SK-N-SH treated with all-trans-retinoic acid at 6 μM for 48 hours (cell line): ENCODE results near the gene IL15RA.

Source experiments
- ATAC-seq: fragments of 200-7000 bp; cut with Tn5 transposase; 3 replicates; pipeline ENCODE4 v1.9.1; 2020; ENCODE audit warnings: mild to moderate bottlenecking, moderate library complexity
- ARNTL ChIP-seq: fragments of 450-650 bp; formaldehyde crosslinking; IDR thresholded peaks from 2 replicates; pipeline ENCODE4 v1.5.0; 2020; ENCODE audit warnings: low read depth, mild to moderate bottlenecking, moderate library complexity, borderline replicate concordance
- BACH2 ChIP-seq: fragments of 250-450 bp; sonication (Bioruptor Pico); IDR thresholded peaks from 2 replicates; pipeline ENCODE4 v1.9.0; 2021; ENCODE audit warnings: mild to moderate bottlenecking, borderline replicate concordance
- CSDC2 ChIP-seq: fragments of 250-450 bp; sonication (Bioruptor Pico); IDR thresholded peaks from 2 replicates; pipeline ENCODE4 v1.5.0; 2020; ENCODE audit warnings: mild to moderate bottlenecking, moderate library complexity
- ESRRG ChIP-seq: fragments of 250-450 bp; sonication (Bioruptor Pico); IDR thresholded peaks from 2 replicates; pipeline ENCODE4 v1.6.1; 2021; ENCODE audit warnings: mild to moderate bottlenecking
- GLIS3 ChIP-seq: fragments of 250-450 bp; sonication (Bioruptor Pico); IDR thresholded peaks from 2 replicates; pipeline ENCODE4 v1.5.0; 2020; ENCODE audit warnings: mild to moderate bottlenecking, moderate library complexity
- ISL1 ChIP-seq: fragments of 250-450 bp; sonication (Bioruptor Pico); IDR thresholded peaks from 2 replicates; pipeline ENCODE4 v2.1.2; 2022; ENCODE audit warnings: mild to moderate bottlenecking, moderate library complexity
- OSR1 ChIP-seq: fragments of 250-450 bp; sonication (Bioruptor Pico); IDR thresholded peaks from 2 replicates; pipeline ENCODE4 v1.8.0; 2022; ENCODE audit warnings: moderate library complexity, mild to moderate bottlenecking, inconsistent platforms
- PPARA ChIP-seq: fragments of 250-450 bp; sonication (Bioruptor Pico); IDR thresholded peaks from 2 replicates; pipeline ENCODE4 v1.5.0; 2020; ENCODE audit warnings: mild to moderate bottlenecking, borderline replicate concordance
- RARB ChIP-seq: fragments of 250-450 bp; sonication (Bioruptor Pico); IDR thresholded peaks from 2 replicates; pipeline ENCODE4 v1.8.0; 2021; ENCODE audit warnings: mild to moderate bottlenecking, moderate library complexity
- TCF4 ChIP-seq: fragments of 250-450 bp; sonication (Bioruptor Pico); IDR thresholded peaks from 2 replicates; pipeline ENCODE4 v1.8.0; 2021; ENCODE audit warnings: mild to moderate bottlenecking, moderate library complexity, borderline replicate concordance
- TOX ChIP-seq: fragments of 250-450 bp; sonication (Bioruptor Pico); IDR thresholded peaks from 2 replicates; pipeline ENCODE4 v1.8.0; 2021; ENCODE audit warnings: mild to moderate bottlenecking, moderate library complexity, borderline replicate concordance
- ZC3H10 ChIP-seq: fragments of 250-450 bp; sonication (Bioruptor Pico); IDR thresholded peaks from 2 replicates; pipeline ENCODE4 v1.5.1; 2021; ENCODE audit warnings: mild to moderate bottlenecking, moderate library complexity
- ZFP3 ChIP-seq: fragments of 250-450 bp; sonication (Bioruptor Pico); IDR thresholded peaks from 2 replicates; pipeline ENCODE4 v1.5.0; 2020; ENCODE audit warnings: mild to moderate bottlenecking, moderate library complexity
- ZFP30 ChIP-seq: fragments of 450-650 bp; formaldehyde crosslinking; IDR thresholded peaks from 2 replicates; pipeline ENCODE4 v1.5.0; 2022; ENCODE audit warnings: mild to moderate bottlenecking, moderate library complexity
- ZNF565 ChIP-seq: fragments of 450-650 bp; formaldehyde crosslinking; conservative IDR thresholded peaks from 2 replicates; pipeline ENCODE4 v1.5.0; 2020; ENCODE audit warnings: low read depth, mild to moderate bottlenecking, moderate library complexity
- ZNF70 ChIP-seq: fragments of 450-650 bp; formaldehyde crosslinking; IDR thresholded peaks from 2 replicates; pipeline ENCODE4 v1.5.0; 2020; ENCODE audit warnings: mild to moderate bottlenecking, moderate library complexity
- ZNF8 ChIP-seq: fragments of 450-650 bp; formaldehyde crosslinking; IDR thresholded peaks from 2 replicates; pipeline ENCODE4 v1.5.0; 2020; ENCODE audit warnings: mild to moderate bottlenecking, moderate library complexity
- TF ChIP-seq, protein P1 (sequence below): fragments of 250-450 bp; sonication (Bioruptor Pico); IDR thresholded peaks from 2 replicates; pipeline ENCODE4 v1.8.0; 2020; ENCODE audit warnings: mild to moderate bottlenecking, moderate library complexity, borderline replicate concordance
- TF ChIP-seq, protein P2 (sequence below): fragments of 250-450 bp; sonication (Bioruptor Pico); IDR thresholded peaks from 2 replicates; pipeline ENCODE4 v1.8.0; 2021; ENCODE audit warnings: low read depth, mild to moderate bottlenecking, moderate library complexity, borderline replicate concordance
- TF ChIP-seq, protein P3 (sequence below): fragments of 250-450 bp; sonication (Bioruptor Pico); IDR thresholded peaks from 2 replicates; pipeline ENCODE4 v1.5.1; 2020; ENCODE audit warnings: low read depth, mild to moderate bottlenecking, moderate library complexity
- TF ChIP-seq, protein P4 (sequence below): fragments of 250-450 bp; sonication (Bioruptor Pico); IDR thresholded peaks from 2 replicates; pipeline ENCODE4 v1.5.1; 2021; ENCODE audit warnings: mild to moderate bottlenecking, moderate library complexity

Gene IL15RA

DNA sequence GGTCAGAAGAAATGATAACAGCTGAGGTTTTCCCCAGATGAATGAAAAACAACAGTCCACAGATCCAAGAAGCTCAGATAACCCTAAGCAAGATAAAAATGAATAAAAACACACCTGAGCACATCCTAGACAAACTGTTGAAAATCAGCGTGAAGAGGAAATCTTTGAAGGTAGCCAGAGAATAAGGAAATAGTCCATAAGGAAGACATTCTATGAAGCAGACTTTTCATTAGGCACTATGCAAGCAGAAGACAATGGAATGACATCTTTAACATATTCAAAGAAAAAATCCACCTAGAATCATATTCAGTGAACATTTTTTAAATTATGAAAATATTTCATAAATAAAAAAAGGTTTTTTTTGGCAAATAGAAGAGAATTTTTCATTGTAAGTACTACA is 15.1 kb upstream of the IL15RA start:
- TF ChIP-seq ZFP3 (CRISPR knock-in tag) (no peak), PPARA (CRISPR knock-in tag) (no peak), TOX (CRISPR knock-in tag) (no peak), OSR1 (no peak), BACH2 (no peak), ZFP30 (CRISPR knock-in tag) (no peak), ZNF565 (CRISPR knock-in tag) (no peak), GLIS3 (no peak), ZNF70 (CRISPR knock-in tag) (no peak), ISL1 (CRISPR knock-in tag) (no peak), ARNTL (CRISPR knock-in tag) (no peak), TCF4 (CRISPR knock-in tag) (no peak), RARB (no peak), ZC3H10 (CRISPR knock-in tag) (no peak), ZNF8 (CRISPR knock-in tag) (no peak)
- TF ChIP-seq, protein P1, sequence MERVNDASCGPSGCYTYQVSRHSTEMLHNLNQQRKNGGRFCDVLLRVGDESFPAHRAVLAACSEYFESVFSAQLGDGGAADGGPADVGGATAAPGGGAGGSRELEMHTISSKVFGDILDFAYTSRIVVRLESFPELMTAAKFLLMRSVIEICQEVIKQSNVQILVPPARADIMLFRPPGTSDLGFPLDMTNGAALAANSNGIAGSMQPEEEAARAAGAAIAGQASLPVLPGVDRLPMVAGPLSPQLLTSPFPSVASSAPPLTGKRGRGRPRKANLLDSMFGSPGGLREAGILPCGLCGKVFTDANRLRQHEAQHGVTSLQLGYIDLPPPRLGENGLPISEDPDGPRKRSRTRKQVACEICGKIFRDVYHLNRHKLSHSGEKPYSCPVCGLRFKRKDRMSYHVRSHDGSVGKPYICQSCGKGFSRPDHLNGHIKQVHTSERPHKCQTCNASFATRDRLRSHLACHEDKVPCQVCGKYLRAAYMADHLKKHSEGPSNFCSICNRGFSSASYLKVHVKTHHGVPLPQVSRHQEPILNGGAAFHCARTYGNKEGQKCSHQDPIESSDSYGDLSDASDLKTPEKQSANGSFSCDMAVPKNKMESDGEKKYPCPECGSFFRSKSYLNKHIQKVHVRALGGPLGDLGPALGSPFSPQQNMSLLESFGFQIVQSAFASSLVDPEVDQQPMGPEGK (CRISPR knock-in tag) = no peak
- TF ChIP-seq, protein P2, sequence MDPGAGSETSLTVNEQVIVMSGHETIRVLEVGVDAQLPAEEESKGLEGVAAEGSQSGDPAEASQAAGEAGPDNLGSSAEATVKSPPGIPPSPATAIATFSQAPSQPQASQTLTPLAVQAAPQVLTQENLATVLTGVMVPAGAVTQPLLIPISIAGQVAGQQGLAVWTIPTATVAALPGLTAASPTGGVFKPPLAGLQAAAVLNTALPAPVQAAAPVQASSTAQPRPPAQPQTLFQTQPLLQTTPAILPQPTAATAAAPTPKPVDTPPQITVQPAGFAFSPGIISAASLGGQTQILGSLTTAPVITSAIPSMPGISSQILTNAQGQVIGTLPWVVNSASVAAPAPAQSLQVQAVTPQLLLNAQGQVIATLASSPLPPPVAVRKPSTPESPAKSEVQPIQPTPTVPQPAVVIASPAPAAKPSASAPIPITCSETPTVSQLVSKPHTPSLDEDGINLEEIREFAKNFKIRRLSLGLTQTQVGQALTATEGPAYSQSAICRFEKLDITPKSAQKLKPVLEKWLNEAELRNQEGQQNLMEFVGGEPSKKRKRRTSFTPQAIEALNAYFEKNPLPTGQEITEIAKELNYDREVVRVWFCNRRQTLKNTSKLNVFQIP (CRISPR knock-in tag) = no peak
- TF ChIP-seq, protein P3, sequence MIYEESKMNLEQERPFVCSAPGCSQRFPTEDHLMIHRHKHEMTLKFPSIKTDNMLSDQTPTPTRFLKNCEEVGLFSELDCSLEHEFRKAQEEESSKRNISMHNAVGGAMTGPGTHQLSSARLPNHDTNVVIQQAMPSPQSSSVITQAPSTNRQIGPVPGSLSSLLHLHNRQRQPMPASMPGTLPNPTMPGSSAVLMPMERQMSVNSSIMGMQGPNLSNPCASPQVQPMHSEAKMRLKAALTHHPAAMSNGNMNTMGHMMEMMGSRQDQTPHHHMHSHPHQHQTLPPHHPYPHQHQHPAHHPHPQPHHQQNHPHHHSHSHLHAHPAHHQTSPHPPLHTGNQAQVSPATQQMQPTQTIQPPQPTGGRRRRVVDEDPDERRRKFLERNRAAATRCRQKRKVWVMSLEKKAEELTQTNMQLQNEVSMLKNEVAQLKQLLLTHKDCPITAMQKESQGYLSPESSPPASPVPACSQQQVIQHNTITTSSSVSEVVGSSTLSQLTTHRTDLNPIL (CRISPR knock-in tag) = no peak
- TF ChIP-seq, protein P4, sequence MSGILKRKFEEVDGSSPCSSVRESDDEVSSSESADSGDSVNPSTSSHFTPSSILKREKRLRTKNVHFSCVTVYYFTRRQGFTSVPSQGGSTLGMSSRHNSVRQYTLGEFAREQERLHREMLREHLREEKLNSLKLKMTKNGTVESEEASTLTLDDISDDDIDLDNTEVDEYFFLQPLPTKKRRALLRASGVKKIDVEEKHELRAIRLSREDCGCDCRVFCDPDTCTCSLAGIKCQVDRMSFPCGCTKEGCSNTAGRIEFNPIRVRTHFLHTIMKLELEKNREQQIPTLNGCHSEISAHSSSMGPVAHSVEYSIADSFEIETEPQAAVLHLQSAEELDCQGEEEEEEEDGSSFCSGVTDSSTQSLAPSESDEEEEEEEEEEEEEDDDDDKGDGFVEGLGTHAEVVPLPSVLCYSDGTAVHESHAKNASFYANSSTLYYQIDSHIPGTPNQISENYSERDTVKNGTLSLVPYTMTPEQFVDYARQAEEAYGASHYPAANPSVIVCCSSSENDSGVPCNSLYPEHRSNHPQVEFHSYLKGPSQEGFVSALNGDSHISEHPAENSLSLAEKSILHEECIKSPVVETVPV (CRISPR knock-in tag) = no peak
- TF ChIP-seq, all 23 proteins: peak for 0
- no peak for ATAC-seq

DNA sequence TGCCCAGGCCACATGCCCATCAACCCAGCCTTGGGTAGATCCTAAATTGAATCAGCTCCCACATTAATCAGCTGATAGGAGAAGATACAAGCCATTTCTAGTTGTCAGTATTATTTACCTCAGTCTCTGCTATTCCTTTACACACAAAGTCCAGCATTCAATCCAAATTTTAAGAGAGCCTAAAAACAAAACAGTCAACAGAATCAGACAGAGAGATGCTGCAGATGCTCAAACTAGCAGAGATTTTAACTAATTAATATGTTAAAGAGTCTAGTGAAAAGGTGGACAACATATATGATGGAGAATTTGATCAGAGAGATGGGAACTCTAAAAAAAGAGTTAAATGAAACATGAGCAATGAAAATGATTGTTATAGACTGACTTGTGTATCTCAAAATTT is 14.4 kb upstream of the IL15RA start:
- TF ChIP-seq PPARA (CRISPR knock-in tag) (no peak), ZC3H10 (CRISPR knock-in tag) (no peak)
- TF ChIP-seq, protein P2 (CRISPR knock-in tag) = no peak
- no peak for ATAC-seq

DNA sequence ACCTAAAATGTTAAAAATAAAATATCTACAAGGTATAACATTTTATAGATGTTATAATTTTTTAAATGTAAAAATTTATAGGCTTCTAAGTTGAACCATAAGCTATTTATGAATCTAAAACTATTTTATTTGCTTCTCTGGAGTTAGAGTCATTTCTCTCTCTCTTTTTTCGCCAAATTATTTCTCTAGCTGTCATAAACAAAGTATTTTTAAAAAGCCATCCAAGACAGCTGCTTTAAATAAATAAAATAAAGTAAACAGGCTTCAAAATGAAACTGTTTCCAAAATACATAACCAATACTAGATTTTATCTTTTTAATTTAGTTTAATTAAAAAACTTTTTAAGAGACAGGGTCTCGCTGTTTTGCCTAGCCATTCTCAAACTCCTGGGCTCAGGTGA is 12.4 kb upstream of the IL15RA start:
- TF ChIP-seq, protein P1 (CRISPR knock-in tag) = no peak
- TF ChIP-seq ZC3H10 (CRISPR knock-in tag) (no peak), ZFP30 (CRISPR knock-in tag) (no peak), RARB (no peak), GLIS3 (no peak), ZNF70 (CRISPR knock-in tag) (no peak), ESRRG (no peak), CSDC2 (CRISPR knock-in tag) (no peak), ARNTL (CRISPR knock-in tag) (no peak)
- TF ChIP-seq, protein P2 (CRISPR knock-in tag) = no peak
- TF ChIP-seq, protein P3 (CRISPR knock-in tag) = no peak
- no peak for ATAC-seq
